ENCODE results near the gene SH3YL1.

DNA sequence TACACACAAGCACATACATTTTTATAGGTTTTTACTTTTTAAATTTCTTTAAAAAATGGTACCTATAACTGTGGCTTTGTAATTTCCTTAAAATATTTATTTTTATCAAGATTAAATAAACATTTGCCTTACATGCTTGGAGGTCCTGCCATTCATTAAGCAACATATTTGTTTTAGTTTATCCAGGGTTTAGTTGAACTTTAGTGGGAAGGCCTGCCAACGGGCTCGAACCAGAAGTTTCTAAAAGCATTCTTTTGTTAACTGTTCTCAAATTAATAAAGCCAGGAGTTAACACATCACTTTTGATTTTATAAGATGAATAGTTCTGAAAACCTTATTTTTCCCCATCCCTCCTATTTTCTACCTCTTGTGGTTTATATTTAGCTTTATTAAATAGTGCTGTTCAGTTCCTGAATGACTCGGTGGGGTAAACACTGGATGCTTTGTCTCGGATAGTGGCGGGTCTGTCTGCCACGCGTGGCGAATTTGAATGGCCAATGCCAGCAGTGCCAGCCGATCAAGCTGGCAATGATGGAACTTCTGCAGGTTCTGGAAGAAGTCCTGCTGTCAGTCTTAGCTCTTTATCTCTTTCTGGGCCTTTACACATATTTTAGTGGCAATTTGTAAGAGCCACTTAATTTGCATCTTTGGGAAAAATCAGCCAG, 32.2 kb downstream of the SH3YL1 start:
- TF ChIP-seq POLR2A (IDR thresholded peaks at IDR 0.05) (no peak), EP300 (IDR thresholded peaks at IDR 0.05) (no peak), POLR2AphosphoS5 (IDR thresholded peaks at IDR 0.05) (no peak)
- TF ChIP-seq, protein P1, sequence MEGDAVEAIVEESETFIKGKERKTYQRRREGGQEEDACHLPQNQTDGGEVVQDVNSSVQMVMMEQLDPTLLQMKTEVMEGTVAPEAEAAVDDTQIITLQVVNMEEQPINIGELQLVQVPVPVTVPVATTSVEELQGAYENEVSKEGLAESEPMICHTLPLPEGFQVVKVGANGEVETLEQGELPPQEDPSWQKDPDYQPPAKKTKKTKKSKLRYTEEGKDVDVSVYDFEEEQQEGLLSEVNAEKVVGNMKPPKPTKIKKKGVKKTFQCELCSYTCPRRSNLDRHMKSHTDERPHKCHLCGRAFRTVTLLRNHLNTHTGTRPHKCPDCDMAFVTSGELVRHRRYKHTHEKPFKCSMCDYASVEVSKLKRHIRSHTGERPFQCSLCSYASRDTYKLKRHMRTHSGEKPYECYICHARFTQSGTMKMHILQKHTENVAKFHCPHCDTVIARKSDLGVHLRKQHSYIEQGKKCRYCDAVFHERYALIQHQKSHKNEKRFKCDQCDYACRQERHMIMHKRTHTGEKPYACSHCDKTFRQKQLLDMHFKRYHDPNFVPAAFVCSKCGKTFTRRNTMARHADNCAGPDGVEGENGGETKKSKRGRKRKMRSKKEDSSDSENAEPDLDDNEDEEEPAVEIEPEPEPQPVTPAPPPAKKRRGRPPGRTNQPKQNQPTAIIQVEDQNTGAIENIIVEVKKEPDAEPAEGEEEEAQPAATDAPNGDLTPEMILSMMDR (IDR thresholded peaks at IDR 0.05), result no peak

Data from gastroesophageal sphincter (tissue), 3 donors.